SK-N-MC (cell line): ENCODE measurements around the gene PROM2.

Experiments used
- DNase-seq: peaks from one replicate; pipeline ENCODE4 v3.0.0-alpha.2; 2011; ENCODE audit warnings: low read depth, low spot score
- H3K27ac ChIP-seq: fragments of 200-600 bp; sonication (generic); 2 replicates; pipeline ENCODE4 v1.5.1; 2016; ENCODE audit warnings: mixed run types
- H3K36me3 ChIP-seq: fragments of 200-600 bp; sonication (generic); 2 replicates; pipeline ENCODE4 v1.6.1; 2017; ENCODE audit warnings: antibody characterized with exemption, low read length, mixed read lengths; ENCODE audit not compliant: insufficient read depth
- H3K4me3 ChIP-seq: fragments of 200-600 bp; sonication (generic); 2 replicates; pipeline ENCODE4 v1.5.1; 2016
- H3K9ac ChIP-seq: fragments of 200-600 bp; sonication (generic); 2 replicates; pipeline ENCODE4 v1.8.0; 2017; ENCODE audit warnings: mixed run types, mixed read lengths; ENCODE audit not compliant: insufficient read length
- H3K9me3 ChIP-seq: fragments of 200-600 bp; sonication (generic); 2 replicates; pipeline ENCODE4 v1.6.1; 2017; ENCODE audit warnings: low read depth, mild to moderate bottlenecking, antibody characterized with exemption, low read length, moderate library complexity, mixed read lengths
- EZH2 ChIP-seq: fragments of 200-600 bp; sonication (generic); IDR thresholded peaks from one replicate; pipeline ENCODE4 v1.6.1; 2017; ENCODE audit warnings: antibody characterized with exemption
- FOXP2 ChIP-seq: optimal IDR thresholded peaks from 2 replicates; pipeline ENCODE3; 2011; ENCODE audit warnings: mild to moderate bottlenecking, moderate library complexity; ENCODE audit not compliant: insufficient read depth; ENCODE audit errors: extremely low read length, control extremely low read depth
- POLR2AphosphoS5 ChIP-seq: IDR thresholded peaks from 2 replicates; pipeline ENCODE4 v1.6.1; 2012; ENCODE audit warnings: mild to moderate bottlenecking, low read depth, low read length, borderline replicate concordance

Gene PROM2

GRCh38 chr2:95325590-95326432 lies 51.6 kb downstream of the PROM2 start:
- DNase-seq, result no peak
- Histone ChIP-seq H3K4me3 (no peak overlapping the region), H3K9ac (no peak overlapping the region), H3K9me3 (no peaks in the 10 kb centered on the region), H3K27ac (no peak overlapping the region), H3K36me3 (no peaks in the 10 kb centered on the region)
- TF ChIP-seq FOXP2, result no peak
- no peak for TF ChIP-seq EZH2
- TF ChIP-seq POLR2AphosphoS5, result no peak

- TF ChIP-seq EZH2 (no peak), FOXP2 (no peak), POLR2AphosphoS5 (no peak)
- Histone ChIP-seq H3K4me3 (no peak overlapping the region), H3K9me3 (no peaks in the 10 kb centered on the region), H3K27ac (no peak overlapping the region), H3K36me3 (no peaks in the 10 kb centered on the region), H3K9ac (no peak overlapping the region)
- no peak for DNase-seq
Observed at GRCh38 chr2:95326433-95327140, 52.3 kb downstream of the PROM2 start.

GRCh38 chr2:95327861-95328260 lies 53.6 kb downstream of the PROM2 start:
- no peak overlapping the region for H3K27ac ChIP-seq
- TF ChIP-seq EZH2, result no peak
- no peak for TF ChIP-seq POLR2AphosphoS5
- H3K9ac ChIP-seq, result no peak overlapping the region
- no peak overlapping the region for H3K4me3 ChIP-seq
- DNase-seq, result no peak
- H3K36me3 ChIP-seq, result no peaks in the 10 kb centered on the region
- H3K9me3 ChIP-seq, result no peaks in the 10 kb centered on the region

GRCh38 chr2:95328358-95329125 lies 54.3 kb downstream of the PROM2 start:
- H3K9me3 ChIP-seq, result no peaks in the 10 kb centered on the region
- H3K36me3 ChIP-seq, result no peaks in the 10 kb centered on the region
- TF ChIP-seq FOXP2 (no peak), POLR2AphosphoS5 (no peak), EZH2 (no peak)
- no peak overlapping the region for H3K4me3 ChIP-seq
- no peak overlapping the region for H3K9ac ChIP-seq
- DNase-seq, result no peak
- H3K27ac ChIP-seq, result no peak overlapping the region

- no peaks in the 10 kb centered on the region for H3K36me3 ChIP-seq
- no peaks in the 10 kb centered on the region for H3K9me3 ChIP-seq
- DNase-seq, result no peak
- no peak overlapping the region for H3K9ac ChIP-seq
- TF ChIP-seq FOXP2 (no peak), EZH2 (no peak), POLR2AphosphoS5 (no peak)
- no peak overlapping the region for H3K4me3 ChIP-seq
- H3K27ac ChIP-seq, result no peak overlapping the region
Observed at GRCh38 chr2:95329401-95329800, 55.2 kb downstream of the PROM2 start.

GRCh38 chr2:95329891-95330793 lies 55.9 kb downstream of the PROM2 start:
- H3K4me3 ChIP-seq, result no peak overlapping the region
- no peak for DNase-seq
- no peak for TF ChIP-seq POLR2AphosphoS5
- no peak for TF ChIP-seq EZH2
- TF ChIP-seq FOXP2, result no peak
- H3K9me3 ChIP-seq, result no peaks in the 10 kb centered on the region
- H3K9ac ChIP-seq, result no peak overlapping the region
- H3K27ac ChIP-seq, result no peak overlapping the region
- no peaks in the 10 kb centered on the region for H3K36me3 ChIP-seq

- DNase-seq, result no peak
- no peak overlapping the region for H3K27ac ChIP-seq
- no peaks in the 10 kb centered on the region for H3K36me3 ChIP-seq
- H3K9ac ChIP-seq, result no peak overlapping the region
- no peak for TF ChIP-seq EZH2
- TF ChIP-seq POLR2AphosphoS5, result no peak
- TF ChIP-seq FOXP2, result no peak
- no peaks in the 10 kb centered on the region for H3K9me3 ChIP-seq
- H3K4me3 ChIP-seq, result no peak overlapping the region
Observed at GRCh38 chr2:95330794-95331338, 56.6 kb downstream of the PROM2 start.

GRCh38 chr2:95331606-95332005 lies 57.4 kb downstream of the PROM2 start:
- H3K9ac ChIP-seq, result no peak overlapping the region
- H3K9me3 ChIP-seq, result no peaks in the 10 kb centered on the region
- H3K36me3 ChIP-seq, result no peaks in the 10 kb centered on the region
- no peak overlapping the region for H3K4me3 ChIP-seq
- DNase-seq, result no peak
- TF ChIP-seq POLR2AphosphoS5 (no peak), FOXP2 (no peak), EZH2 (no peak)
- no peak overlapping the region for H3K27ac ChIP-seq
